H9 (cell line): ENCODE measurements around the gene TMEM245. TPM values are rescaled to one million over a fixed set of nuclear protein-coding genes. Genes with fewer than 3 reads are reported as not detected.

Source experiments
- DNase-seq: peaks from one replicate; pipeline ENCODE4 v3.0.0-alpha.2; 2017
- H2AFZ ChIP-seq: one replicate; pipeline ENCODE4 v1.6.1; 2013; ENCODE audit warnings: mild to moderate bottlenecking, low read length, control low read depth, moderate library complexity
- H2AK5ac ChIP-seq: 2 replicates; pipeline ENCODE4 v1.6.1; 2013; ENCODE audit warnings: low read length, control low read depth, mixed read lengths; ENCODE audit not compliant: insufficient read length
- H2BK120ac ChIP-seq: one replicate; pipeline ENCODE4 v1.6.1; 2013; ENCODE audit warnings: low read depth, mild to moderate bottlenecking, low read length, control low read depth, inconsistent platforms; ENCODE audit not compliant: poor library complexity, severe bottlenecking
- H2BK12ac ChIP-seq: 2 replicates; pipeline ENCODE4 v1.6.1; 2013; ENCODE audit warnings: low read length, control low read depth, mixed read lengths, low read depth; ENCODE audit not compliant: insufficient read length
- H2BK15ac ChIP-seq: 2 replicates; pipeline ENCODE4 v1.6.1; 2013; ENCODE audit warnings: low read depth, low read length, control low read depth
- H2BK20ac ChIP-seq: one replicate; pipeline ENCODE4 v1.6.1; 2013; ENCODE audit warnings: low read depth, mild to moderate bottlenecking, low read length, control low read depth, inconsistent platforms; ENCODE audit not compliant: poor library complexity, severe bottlenecking
- H2BK5ac ChIP-seq: 2 replicates; pipeline ENCODE4 v1.6.1; 2013; ENCODE audit warnings: low read length, control low read depth, mixed read lengths; ENCODE audit not compliant: insufficient read length
- H3K14ac ChIP-seq: 2 replicates; pipeline ENCODE4 v1.6.1; 2013; ENCODE audit warnings: low read length, control low read depth; ENCODE audit not compliant: insufficient read depth
- H3K18ac ChIP-seq: 2 replicates; pipeline ENCODE4 v1.6.1; 2013; ENCODE audit warnings: low read depth, mild to moderate bottlenecking, mixed read lengths, low read length, control low read depth; ENCODE audit not compliant: insufficient read length
- H3K23ac ChIP-seq: 2 replicates; pipeline ENCODE4 v1.6.1; 2013; ENCODE audit warnings: low read length, control low read depth, mixed read lengths, low read depth; ENCODE audit not compliant: insufficient read length
- H3K23me2 ChIP-seq: 2 replicates; pipeline ENCODE4 v1.6.1; 2013; ENCODE audit warnings: low read depth, mild to moderate bottlenecking, mixed read lengths, low read length, control low read depth; ENCODE audit not compliant: insufficient read length, poor library complexity, severe bottlenecking
- H3K27ac ChIP-seq: 2 replicates; pipeline ENCODE4 v1.5.1; 2013; ENCODE audit warnings: low read length, control low read depth, mixed read lengths, low read depth; ENCODE audit not compliant: insufficient read length
- H3K27me3 ChIP-seq: 2 replicates; pipeline ENCODE4 v1.6.1; 2013; ENCODE audit warnings: low read length, control low read depth, inconsistent platforms; ENCODE audit not compliant: insufficient read depth
- H3K4ac ChIP-seq: 2 replicates; pipeline ENCODE4 v1.6.1; 2013; ENCODE audit warnings: low read depth, mild to moderate bottlenecking, control low read depth, inconsistent platforms, low read length, moderate library complexity
- H3K4me1 ChIP-seq: 2 replicates; pipeline ENCODE4 v1.6.1; 2013; ENCODE audit warnings: low read length, control low read depth, inconsistent platforms; ENCODE audit not compliant: insufficient read depth
- H3K4me2 ChIP-seq: 2 replicates; pipeline ENCODE4 v1.6.1; 2013; ENCODE audit warnings: low read length, control low read depth, mixed read lengths; ENCODE audit not compliant: insufficient read length, insufficient read depth
- H3K56ac ChIP-seq: 2 replicates; pipeline ENCODE4 v1.6.1; 2013; ENCODE audit warnings: low read depth, mild to moderate bottlenecking, mixed read lengths, low read length, control low read depth; ENCODE audit not compliant: insufficient read length
- H3K79me1 ChIP-seq: 2 replicates; pipeline ENCODE4 v1.6.1; 2013; ENCODE audit warnings: low read depth, mild to moderate bottlenecking, moderate library complexity, low read length, control low read depth, inconsistent platforms; ENCODE audit not compliant: insufficient read depth, poor library complexity, severe bottlenecking
- H3K79me2 ChIP-seq: 2 replicates; pipeline ENCODE4 v1.6.1; 2013; ENCODE audit warnings: low read length, control low read depth, inconsistent platforms; ENCODE audit not compliant: insufficient read depth
- H3K9ac ChIP-seq: 2 replicates; pipeline ENCODE4 v1.6.1; 2013; ENCODE audit warnings: low read length, control low read depth, mixed read lengths; ENCODE audit not compliant: insufficient read length; ENCODE audit errors: extremely low read depth
- H3K9me3 ChIP-seq: one replicate; pipeline ENCODE4 v1.6.1; 2013; ENCODE audit warnings: low read depth, low read length, inconsistent platforms; ENCODE audit not compliant: control insufficient read depth
- H3T11ph ChIP-seq: one replicate; pipeline ENCODE4 v1.6.1; 2013; ENCODE audit warnings: mild to moderate bottlenecking, low read length, control low read depth, inconsistent platforms
- H4K20me1 ChIP-seq: one replicate; pipeline ENCODE4 v1.6.1; 2013; ENCODE audit not compliant: control insufficient read depth, insufficient read length, insufficient read depth
- H4K5ac ChIP-seq: 2 replicates; pipeline ENCODE4 v1.6.1; 2013; ENCODE audit warnings: low read depth, mild to moderate bottlenecking, mixed read lengths, low read length, control low read depth; ENCODE audit not compliant: insufficient read length
- H4K8ac ChIP-seq: replicated peaks from 2 replicates; pipeline ENCODE4 v1.6.1; 2013; ENCODE audit warnings: low read length, control low read depth, mixed read lengths, low read depth; ENCODE audit not compliant: insufficient read length
- H4K91ac ChIP-seq: 2 replicates; pipeline ENCODE4 v1.6.1; 2013; ENCODE audit warnings: low read depth, mild to moderate bottlenecking, moderate library complexity, mixed read lengths, low read length, control low read depth; ENCODE audit not compliant: insufficient read length
- H3K27ac Mint-ChIP-seq, 3 experiments: 2 replicates in 2 of 3; 3 replicates in 1 of 3; pipeline ENCODE4 v1.8.0; 2020 to 2021; ENCODE audit warnings: mixed read lengths in 3 of 3, mild to moderate bottlenecking in 1 of 3, moderate library complexity in 1 of 3
- H3K27me3 Mint-ChIP-seq: 2 replicates; pipeline ENCODE4 v1.8.0; 2021; ENCODE audit warnings: low read depth, mild to moderate bottlenecking, moderate library complexity, mixed read lengths
- H3K36me3 Mint-ChIP-seq, 3 experiments: 2 replicates in 2 of 3; 3 replicates in 1 of 3; pipeline ENCODE4 v1.8.0; 2020 to 2021; ENCODE audit warnings: low read depth in 3 of 3, mixed read lengths in 3 of 3; ENCODE audit not compliant: insufficient read depth in 1 of 3
- H3K4me1 Mint-ChIP-seq, 2 experiments: 2 replicates each; pipeline ENCODE4 v1.8.0; 2020; ENCODE audit warnings: mixed read lengths in 2 of 2
- H3K4me3 Mint-ChIP-seq, 2 experiments: 2 replicates in 1 of 2; 3 replicates in 1 of 2; pipeline ENCODE4 v1.8.0; 2020 to 2021; ENCODE audit warnings: mild to moderate bottlenecking in 2 of 2, mixed read lengths in 2 of 2, moderate library complexity in 1 of 2
- H3K9me3 Mint-ChIP-seq, 2 experiments: 2 replicates in 1 of 2; 3 replicates in 1 of 2; pipeline ENCODE4 v1.8.0; 2020; ENCODE audit warnings: mild to moderate bottlenecking in 2 of 2, mixed read lengths in 2 of 2, moderate library complexity in 1 of 2
- WGBS: extraction: QIAGEN DNeasy Blood & Tissue Kit; methylation state at CpG from one replicate; pipeline ENCODE4 v1.1.7; 2013; ENCODE audit warnings: missing lambda C conversion rate, low lambda C conversion rate, mixed read lengths; ENCODE audit not compliant: insufficient read length; ENCODE audit errors: extremely low coverage; 5-methylcytosine and 5-hydroxymethylcytosine counted together
- total RNA-seq: library from RNA; stranded (reverse); gene quantifications from 2 replicates; pipeline ENCODE4 v1.2.1, GENCODE V29; 2021
- TF ChIP-seq, protein P1 (sequence below): fragments of 200-600 bp; sonication (generic); conservative IDR thresholded peaks from 3 replicates; pipeline ENCODE4 v1.8.0; 2021; ENCODE audit warnings: antibody characterized with exemption, mild to moderate bottlenecking

TMEM245 gene
- total RNA-seq, 1 experiment from 2014 or later, result 37.9 TPM

DNA sequence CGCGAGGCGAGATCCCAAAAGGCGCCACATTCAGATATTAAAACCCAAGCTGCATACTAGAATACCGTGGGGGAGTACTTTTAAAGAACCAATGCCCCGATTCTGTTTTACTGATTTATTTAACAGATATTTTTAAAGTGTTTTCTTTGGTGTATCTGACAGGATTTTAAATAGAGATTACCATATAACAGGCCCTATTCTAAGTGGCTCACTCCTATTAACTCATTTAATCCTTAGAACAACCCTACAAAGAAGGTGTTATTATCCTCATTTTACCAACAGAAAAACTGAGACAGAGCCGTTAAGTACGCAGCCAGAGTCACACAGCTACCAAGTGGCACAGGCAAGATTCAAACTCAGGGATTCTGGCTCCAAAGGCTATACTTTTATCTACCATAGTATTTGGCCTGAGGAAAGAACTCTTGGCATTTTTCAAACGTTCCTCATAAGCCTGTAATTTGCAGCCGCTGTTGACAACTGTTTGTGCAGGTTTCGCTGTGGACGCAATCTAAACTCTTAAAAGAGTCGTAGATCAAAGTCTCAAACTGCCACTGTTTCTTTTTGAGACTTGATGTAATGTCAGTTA, 550 bp upstream of the TMEM245 start:
- no peak overlapping the region for H3K23ac ChIP-seq
- no peak overlapping the region for H3K4ac ChIP-seq
- H2AK5ac ChIP-seq, result no peak overlapping the region
- no peak for DNase-seq
- H3K27me3 ChIP-seq, result no peaks in the 10 kb centered on the region
- peaks cover 35% of the 10 kb centered on the region for H3K79me2 ChIP-seq
- Mint-ChIP-seq H3K9me3 (0 out of 5 replicates have a peak, but pooled peaks cover 0 to 3% of the 10 kb centered on the region in 2 experiments), H3K4me1 (peaks cover 27 to 35% of the 10 kb centered on the region in 2 experiments), H3K36me3 (peaks cover 13 to 15% (median 14%) of the 10 kb centered on the region in 3 experiments; a peak in 6 of 7 replicates), H3K27ac (peak overlapping the region in 1 of 3 experiments; percentile 89; a peak in 4 of 7 replicates), H3K4me3 (peak overlapping the region; percentile 93 to 97), H3K27me3 (no peaks in the 10 kb centered on the region)
- H3K27ac ChIP-seq, result no peak overlapping the region
- H4K20me1 ChIP-seq, result no peaks in the 10 kb centered on the region
- no peak overlapping the region for H2BK15ac ChIP-seq
- H2BK120ac ChIP-seq, result no peak overlapping the region
- no peak overlapping the region for H3K14ac ChIP-seq
- no peak overlapping the region for H4K5ac ChIP-seq
- peak overlapping the region; percentile 60 for H3K9ac ChIP-seq
- WGBS, result no CpG with 5 or more reads among the region's 13 CpGs
- peak overlapping the region; percentile 50 for H3K4me2 ChIP-seq
- no peak overlapping the region for H4K91ac ChIP-seq
- no peak overlapping the region for H2BK12ac ChIP-seq
- H3K9me3 ChIP-seq, result no peaks in the 10 kb centered on the region
- H3K18ac ChIP-seq, result no peak overlapping the region
- no peak overlapping the region for H4K8ac ChIP-seq
- no peak overlapping the region for H2BK5ac ChIP-seq
- no peak overlapping the region for H2BK20ac ChIP-seq
- peaks cover 9% of the 10 kb centered on the region for H3K23me2 ChIP-seq
- H3K56ac ChIP-seq, result no peak overlapping the region
- H3K4me1 ChIP-seq, result peaks cover 10% of the 10 kb centered on the region
- peaks cover 9% of the 10 kb centered on the region for H3K79me1 ChIP-seq
- H3T11ph ChIP-seq, result no peak overlapping the region
- TF ChIP-seq, protein P1, sequence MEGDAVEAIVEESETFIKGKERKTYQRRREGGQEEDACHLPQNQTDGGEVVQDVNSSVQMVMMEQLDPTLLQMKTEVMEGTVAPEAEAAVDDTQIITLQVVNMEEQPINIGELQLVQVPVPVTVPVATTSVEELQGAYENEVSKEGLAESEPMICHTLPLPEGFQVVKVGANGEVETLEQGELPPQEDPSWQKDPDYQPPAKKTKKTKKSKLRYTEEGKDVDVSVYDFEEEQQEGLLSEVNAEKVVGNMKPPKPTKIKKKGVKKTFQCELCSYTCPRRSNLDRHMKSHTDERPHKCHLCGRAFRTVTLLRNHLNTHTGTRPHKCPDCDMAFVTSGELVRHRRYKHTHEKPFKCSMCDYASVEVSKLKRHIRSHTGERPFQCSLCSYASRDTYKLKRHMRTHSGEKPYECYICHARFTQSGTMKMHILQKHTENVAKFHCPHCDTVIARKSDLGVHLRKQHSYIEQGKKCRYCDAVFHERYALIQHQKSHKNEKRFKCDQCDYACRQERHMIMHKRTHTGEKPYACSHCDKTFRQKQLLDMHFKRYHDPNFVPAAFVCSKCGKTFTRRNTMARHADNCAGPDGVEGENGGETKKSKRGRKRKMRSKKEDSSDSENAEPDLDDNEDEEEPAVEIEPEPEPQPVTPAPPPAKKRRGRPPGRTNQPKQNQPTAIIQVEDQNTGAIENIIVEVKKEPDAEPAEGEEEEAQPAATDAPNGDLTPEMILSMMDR, result no peak
- peak overlapping the region; percentile 58 for H2AFZ ChIP-seq
